GM12874 (cell line): Measurements from ENCODE around the gene ADAMTS4.

Source experiments
- TF ChIP-seq, protein P1 (sequence below): IDR thresholded peaks from 2 replicates; pipeline ENCODE4 v1.5.1; 2011; ENCODE audit warnings: low read depth, mild to moderate bottlenecking, control low read depth, low read length, moderate library complexity; ENCODE audit not compliant: insufficient read depth

Gene ADAMTS4

DNA sequence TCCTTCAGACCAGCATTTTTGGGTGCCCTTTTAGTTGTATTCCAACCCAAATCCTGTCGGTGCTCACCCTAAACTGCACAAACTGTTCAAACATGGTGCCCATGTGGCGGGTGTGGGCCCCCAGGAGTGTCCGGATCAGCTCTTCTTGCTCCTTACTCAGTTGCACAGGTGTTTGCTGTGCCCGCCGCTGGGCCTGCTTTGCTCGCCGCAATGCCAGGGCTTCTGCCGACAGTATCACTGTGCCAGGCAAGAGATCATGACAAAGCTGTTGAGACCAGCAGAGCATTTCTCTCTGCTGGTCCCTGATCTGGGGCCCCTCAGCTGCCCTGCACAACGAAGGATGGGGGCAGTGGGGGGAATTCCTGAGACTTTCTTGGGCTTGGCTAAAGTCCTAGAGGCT lies 34.2 kb upstream of the ADAMTS4 start:
- TF ChIP-seq, protein P1, sequence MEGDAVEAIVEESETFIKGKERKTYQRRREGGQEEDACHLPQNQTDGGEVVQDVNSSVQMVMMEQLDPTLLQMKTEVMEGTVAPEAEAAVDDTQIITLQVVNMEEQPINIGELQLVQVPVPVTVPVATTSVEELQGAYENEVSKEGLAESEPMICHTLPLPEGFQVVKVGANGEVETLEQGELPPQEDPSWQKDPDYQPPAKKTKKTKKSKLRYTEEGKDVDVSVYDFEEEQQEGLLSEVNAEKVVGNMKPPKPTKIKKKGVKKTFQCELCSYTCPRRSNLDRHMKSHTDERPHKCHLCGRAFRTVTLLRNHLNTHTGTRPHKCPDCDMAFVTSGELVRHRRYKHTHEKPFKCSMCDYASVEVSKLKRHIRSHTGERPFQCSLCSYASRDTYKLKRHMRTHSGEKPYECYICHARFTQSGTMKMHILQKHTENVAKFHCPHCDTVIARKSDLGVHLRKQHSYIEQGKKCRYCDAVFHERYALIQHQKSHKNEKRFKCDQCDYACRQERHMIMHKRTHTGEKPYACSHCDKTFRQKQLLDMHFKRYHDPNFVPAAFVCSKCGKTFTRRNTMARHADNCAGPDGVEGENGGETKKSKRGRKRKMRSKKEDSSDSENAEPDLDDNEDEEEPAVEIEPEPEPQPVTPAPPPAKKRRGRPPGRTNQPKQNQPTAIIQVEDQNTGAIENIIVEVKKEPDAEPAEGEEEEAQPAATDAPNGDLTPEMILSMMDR, result no peak

DNA sequence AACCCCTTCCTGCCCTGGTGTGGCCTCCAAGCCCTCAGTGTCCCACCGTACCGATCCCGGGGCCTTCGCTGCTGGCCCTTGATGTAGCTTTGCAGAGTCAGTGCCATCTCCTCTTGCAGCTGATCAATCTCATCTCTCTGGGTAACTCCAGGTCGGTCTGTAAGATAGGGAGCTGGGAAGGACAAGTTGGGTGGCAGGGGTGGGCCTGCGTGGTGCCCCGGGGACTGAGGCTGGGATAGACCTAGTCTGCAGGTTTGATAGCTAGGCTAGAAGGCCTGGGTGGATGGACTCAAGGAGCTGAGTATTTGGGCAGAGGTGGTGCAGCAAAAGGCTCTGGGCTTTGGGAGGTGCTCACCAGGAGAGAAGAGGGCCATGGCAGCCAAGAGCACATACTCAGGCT lies 31.9 kb upstream of the ADAMTS4 start:
- TF ChIP-seq, protein P1, result no peak

DNA sequence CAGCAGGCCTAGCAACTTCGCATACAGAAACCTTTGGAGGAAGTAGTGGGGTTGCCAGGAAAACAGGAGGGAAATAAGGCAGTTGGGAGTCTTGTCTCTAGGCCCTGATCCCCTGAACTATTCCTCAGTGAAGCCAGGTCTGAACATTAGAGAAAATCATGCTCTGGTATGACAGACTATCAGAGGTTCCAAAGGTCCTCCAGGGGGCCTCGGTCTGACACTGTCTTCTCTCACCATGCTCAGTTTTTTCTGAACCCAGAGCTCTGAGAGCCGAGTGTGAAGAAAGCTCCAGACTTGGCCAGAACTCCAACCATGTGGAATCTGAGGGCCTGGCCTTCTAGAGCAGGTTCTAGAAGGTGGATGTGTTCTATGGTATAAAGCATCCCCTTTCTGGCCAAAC lies 31.0 kb upstream of the ADAMTS4 start:
- TF ChIP-seq, protein P1, result 0 out of 2 replicates have a peak, but pooled peaks have one; percentile 21

DNA sequence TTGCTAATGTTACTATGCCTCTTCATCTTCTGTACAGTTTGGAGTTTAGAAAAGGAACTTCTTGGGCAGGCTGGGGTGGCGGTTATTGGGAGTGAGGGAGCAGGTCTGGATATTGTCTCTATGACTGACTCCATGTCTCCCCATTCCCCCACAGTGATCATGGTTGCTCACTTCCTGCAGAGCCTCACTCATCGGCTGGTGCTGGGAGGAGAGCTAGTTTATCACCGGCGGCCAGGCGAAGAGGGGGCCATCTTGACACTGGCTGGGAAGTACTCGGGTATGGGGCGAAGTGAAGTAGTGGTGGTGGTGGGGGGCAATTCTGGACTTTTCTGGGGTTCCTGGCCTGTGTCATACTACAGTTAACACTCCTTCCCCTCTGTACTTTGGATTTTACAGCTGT lies 29.2 kb upstream of the ADAMTS4 start:
- TF ChIP-seq, protein P1, result no peak

DNA sequence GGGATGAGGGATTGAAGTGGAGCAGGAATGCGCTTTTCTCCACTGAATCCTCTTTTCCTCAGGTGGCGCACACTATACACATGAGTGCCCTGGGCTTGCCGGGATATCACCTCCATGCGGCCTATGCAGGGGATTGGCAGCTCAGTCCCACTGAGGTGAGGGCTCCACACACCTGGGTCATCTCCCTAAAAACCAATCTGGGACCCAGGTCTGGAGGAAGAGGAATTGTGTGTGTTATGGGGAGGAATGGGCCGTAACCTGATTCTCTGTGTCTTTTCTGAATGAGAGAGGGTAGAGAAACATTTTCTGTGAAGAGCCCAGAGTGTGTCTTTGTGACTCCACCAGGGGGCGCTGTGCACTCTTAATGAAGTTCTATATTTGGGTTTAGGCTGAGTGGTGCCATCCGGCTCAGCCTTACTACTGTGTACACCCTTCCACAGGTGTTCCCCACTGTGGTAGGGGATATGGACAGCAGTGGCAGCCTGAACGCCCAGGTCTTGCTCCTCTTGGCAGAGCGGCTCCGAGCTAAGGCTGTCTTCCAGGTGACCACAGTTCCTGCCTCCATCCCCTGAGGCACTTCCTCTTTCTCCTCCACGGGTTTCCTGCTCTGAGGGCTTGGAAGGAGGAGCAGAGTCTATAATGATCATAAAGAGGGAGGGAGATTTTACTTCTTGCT lies 28.5 kb upstream of the ADAMTS4 start:
- TF ChIP-seq, protein P1, result peak; percentile 80

DNA sequence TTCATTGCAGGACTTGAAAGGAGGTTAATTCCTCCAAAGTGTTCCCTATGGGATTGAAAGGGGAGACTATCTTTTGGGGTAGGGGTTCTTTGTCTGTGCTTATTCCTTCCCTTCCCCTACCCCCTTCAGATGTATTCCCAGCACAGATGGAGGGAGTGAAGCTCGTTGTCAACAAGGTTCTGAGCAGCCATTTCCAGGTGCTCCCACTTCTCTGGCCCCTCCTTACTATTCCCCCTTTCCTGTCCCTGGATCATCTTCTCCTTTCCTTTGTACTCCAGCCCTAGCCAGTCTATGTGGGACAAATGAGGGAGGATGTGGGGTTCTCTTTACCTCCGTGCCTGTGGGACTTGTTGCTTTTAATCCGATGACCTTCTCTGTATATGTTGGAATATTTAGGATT lies 27.9 kb upstream of the ADAMTS4 start:
- TF ChIP-seq, protein P1, result no peak

DNA sequence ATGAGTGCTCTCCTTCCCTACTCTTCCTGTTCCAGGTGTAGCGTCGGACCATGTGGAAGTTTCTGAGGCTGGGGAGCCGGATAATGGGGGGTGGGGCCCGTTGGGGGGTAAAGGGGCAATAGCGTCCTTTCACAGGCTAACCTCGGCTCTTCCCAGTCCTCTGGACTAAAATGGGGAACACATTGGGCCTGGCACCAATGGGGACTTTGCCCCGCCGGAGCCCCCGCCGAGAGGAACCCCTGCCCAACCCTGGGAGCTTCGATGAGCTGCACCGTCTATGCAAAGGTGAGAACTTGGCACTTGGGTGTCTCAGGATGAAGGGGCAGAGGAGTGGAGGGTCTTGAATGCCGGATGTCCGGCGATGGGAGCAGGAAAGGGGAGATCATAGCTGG lies 27.5 kb upstream of the ADAMTS4 start:
- TF ChIP-seq, protein P1, result no peak
